ENCODE results near the gene ME2.
A peak's percentile ranks its signal among the peaks of the same experiment; 100 is the strongest.

Gene ME2

GRCh38 chr18:50839996-50840395, 38.9 kb upstream of the ME2 start:
- H2AFZ ChIP-seq (ENCODE audit: low read length), result 0 out of 2 replicates have a peak overlapping the region, but pooled peaks have one; percentile 28
- no peak overlapping the region for H3K9ac ChIP-seq (ENCODE audit: low read depth, low read length, poor library complexity, severe bottlenecking)
- no peak for TF ChIP-seq EZH2phosphoT487 (IDR thresholded peaks at IDR 0.05; ENCODE audit: borderline replicate concordance)
- TF ChIP-seq, protein P1, sequence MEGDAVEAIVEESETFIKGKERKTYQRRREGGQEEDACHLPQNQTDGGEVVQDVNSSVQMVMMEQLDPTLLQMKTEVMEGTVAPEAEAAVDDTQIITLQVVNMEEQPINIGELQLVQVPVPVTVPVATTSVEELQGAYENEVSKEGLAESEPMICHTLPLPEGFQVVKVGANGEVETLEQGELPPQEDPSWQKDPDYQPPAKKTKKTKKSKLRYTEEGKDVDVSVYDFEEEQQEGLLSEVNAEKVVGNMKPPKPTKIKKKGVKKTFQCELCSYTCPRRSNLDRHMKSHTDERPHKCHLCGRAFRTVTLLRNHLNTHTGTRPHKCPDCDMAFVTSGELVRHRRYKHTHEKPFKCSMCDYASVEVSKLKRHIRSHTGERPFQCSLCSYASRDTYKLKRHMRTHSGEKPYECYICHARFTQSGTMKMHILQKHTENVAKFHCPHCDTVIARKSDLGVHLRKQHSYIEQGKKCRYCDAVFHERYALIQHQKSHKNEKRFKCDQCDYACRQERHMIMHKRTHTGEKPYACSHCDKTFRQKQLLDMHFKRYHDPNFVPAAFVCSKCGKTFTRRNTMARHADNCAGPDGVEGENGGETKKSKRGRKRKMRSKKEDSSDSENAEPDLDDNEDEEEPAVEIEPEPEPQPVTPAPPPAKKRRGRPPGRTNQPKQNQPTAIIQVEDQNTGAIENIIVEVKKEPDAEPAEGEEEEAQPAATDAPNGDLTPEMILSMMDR (conservative IDR thresholded peaks at IDR 0.05; ENCODE audit: low read length), result no peak
- no peaks in the 10 kb centered on the region for H4K20me1 ChIP-seq (ENCODE audit: insufficient read depth, low read length, poor library complexity, severe bottlenecking)
- no peaks in the 10 kb centered on the region for H3K9me3 ChIP-seq (ENCODE audit: insufficient read depth, low read depth, low read length)
- H3F3A ChIP-seq (ENCODE audit: low read depth), result no peaks in the 10 kb centered on the region
- H3K9me2 ChIP-seq (replicated peaks; ENCODE audit: low read depth, low read length), result no peaks in the 10 kb centered on the region
- H3K4me1 ChIP-seq (ENCODE audit: insufficient read depth, low read length, poor library complexity, severe bottlenecking), result no peaks in the 10 kb centered on the region
- H3K4me3 ChIP-seq (ENCODE audit: low read length, poor library complexity, severe bottlenecking), result no peak overlapping the region
- H3K27me3 ChIP-seq (ENCODE audit: insufficient read depth, low read length, poor library complexity, severe bottlenecking), result no peaks in the 10 kb centered on the region
- no peaks in the 10 kb centered on the region for H3K79me2 ChIP-seq (ENCODE audit: insufficient read depth, low read length)
- no peak overlapping the region for H3K4me2 ChIP-seq (ENCODE audit: low read depth, low read length, poor library complexity, severe bottlenecking)
- no peaks in the 10 kb centered on the region for H3K36me3 ChIP-seq (ENCODE audit: insufficient read depth, low read length)

GRCh38 chr18:50842846-50843245, 36.1 kb upstream of the ME2 start:
- Histone ChIP-seq H2AFZ (ENCODE audit: low read length) (no peak overlapping the region), H3F3A (ENCODE audit: low read depth) (no peaks in the 10 kb centered on the region), H3K27me3 (ENCODE audit: insufficient read depth, low read length, poor library complexity, severe bottlenecking) (no peaks in the 10 kb centered on the region), H3K9me2 (replicated peaks; ENCODE audit: low read depth, low read length) (no peaks in the 10 kb centered on the region), H4K20me1 (ENCODE audit: insufficient read depth, low read length, poor library complexity, severe bottlenecking) (no peaks in the 10 kb centered on the region), H3K9me3 (ENCODE audit: insufficient read depth, low read depth, low read length) (no peaks in the 10 kb centered on the region), H3K4me1 (ENCODE audit: insufficient read depth, low read length, poor library complexity, severe bottlenecking) (no peaks in the 10 kb centered on the region), H3K4me2 (ENCODE audit: low read depth, low read length, poor library complexity, severe bottlenecking) (no peak overlapping the region), H3K79me2 (ENCODE audit: insufficient read depth, low read length) (no peaks in the 10 kb centered on the region), H3K9ac (ENCODE audit: low read depth, low read length, poor library complexity, severe bottlenecking) (no peak overlapping the region), H3K4me3 (ENCODE audit: low read length, poor library complexity, severe bottlenecking) (no peak overlapping the region), H3K36me3 (ENCODE audit: insufficient read depth, low read length) (no peaks in the 10 kb centered on the region)
- TF ChIP-seq, protein P1 (conservative IDR thresholded peaks at IDR 0.05; ENCODE audit: low read length), result no peak
- TF ChIP-seq EZH2phosphoT487 (IDR thresholded peaks at IDR 0.05; ENCODE audit: borderline replicate concordance), result no peak

- Histone ChIP-seq H3K9me2 (replicated peaks; ENCODE audit: low read depth, low read length) (no peaks in the 10 kb centered on the region), H3K36me3 (ENCODE audit: insufficient read depth, low read length) (no peaks in the 10 kb centered on the region), H3K9me3 (ENCODE audit: insufficient read depth, low read depth, low read length) (no peaks in the 10 kb centered on the region), H3K4me1 (ENCODE audit: insufficient read depth, low read length, poor library complexity, severe bottlenecking) (no peaks in the 10 kb centered on the region), H3K79me2 (ENCODE audit: insufficient read depth, low read length) (no peaks in the 10 kb centered on the region), H3K27me3 (ENCODE audit: insufficient read depth, low read length, poor library complexity, severe bottlenecking) (no peaks in the 10 kb centered on the region), H3F3A (ENCODE audit: low read depth) (no peaks in the 10 kb centered on the region), H3K9ac (ENCODE audit: low read depth, low read length, poor library complexity, severe bottlenecking) (no peak overlapping the region), H4K20me1 (ENCODE audit: insufficient read depth, low read length, poor library complexity, severe bottlenecking) (no peaks in the 10 kb centered on the region), H2AFZ (ENCODE audit: low read length) (no peak overlapping the region), H3K4me3 (ENCODE audit: low read length, poor library complexity, severe bottlenecking) (no peak overlapping the region), H3K4me2 (ENCODE audit: low read depth, low read length, poor library complexity, severe bottlenecking) (no peak overlapping the region)
- no peak for TF ChIP-seq EZH2phosphoT487 (IDR thresholded peaks at IDR 0.05; ENCODE audit: borderline replicate concordance)
- TF ChIP-seq, protein P1 (conservative IDR thresholded peaks at IDR 0.05; ENCODE audit: low read length), result no peak
Observed at GRCh38 chr18:50844554-50844953, 34.4 kb upstream of the ME2 start.

All from Loucy (cell line).